ENCODE results near the gene CYB5R3. TPM values are rescaled to one million over a fixed set of nuclear protein-coding genes. Genes with fewer than 3 reads are reported as not detected.

CYB5R3 gene
- total RNA-seq, 1 experiment from 2014 or later = 130 TPM

DNA sequence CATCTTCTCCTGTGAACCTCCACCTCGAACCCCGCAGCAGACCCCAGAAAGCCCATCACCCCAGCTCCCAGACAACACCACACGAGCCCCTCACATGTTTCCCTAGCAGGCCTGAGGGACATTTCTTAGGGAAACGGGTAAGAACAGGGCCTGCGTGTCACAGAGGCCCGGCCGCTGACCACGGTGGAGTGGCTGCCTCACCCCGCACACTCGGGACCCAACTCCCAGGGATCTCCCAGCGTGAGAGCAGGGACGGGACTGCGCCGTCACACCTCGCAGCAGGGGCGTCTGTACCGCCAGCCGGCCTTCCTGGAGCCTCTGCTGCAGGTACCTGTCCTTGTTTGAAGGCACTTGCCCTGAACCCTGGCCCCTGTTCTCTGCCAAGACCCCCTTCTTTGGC lies 19.0 kb downstream of the CYB5R3 start:
- no peak for TF ChIP-seq CTCF (IDR thresholded peaks at IDR 0.05; ENCODE audit: insufficient read depth in 1 of 2, low read depth in 1 of 2, low read length in 1 of 2, severe bottlenecking in 1 of 2, unreplicated experiment in 1 of 2)
- Mint-ChIP-seq H3K36me3 (ENCODE audit: insufficient read depth, unreplicated experiment) (peaks cover 46% of the 10 kb centered on the region), H3K27me3 (ENCODE audit: insufficient read depth, unreplicated experiment) (no peaks in the 10 kb centered on the region), H3K4me3 (ENCODE audit: unreplicated experiment) (no peak overlapping the region), H3K27ac (ENCODE audit: unreplicated experiment) (no peak overlapping the region), H3K4me1 (ENCODE audit: low read depth, unreplicated experiment) (no peaks in the 10 kb centered on the region), H3K9me3 (ENCODE audit: unreplicated experiment) (no peaks in the 10 kb centered on the region)
- intact Hi-C loops (cut with micrococcal nuclease; ENCODE audit: unreplicated experiment) = no loop called here
- no peaks in the 10 kb centered on the region; the same call in 1 of the 2 replicates for H3K36me3 ChIP-seq (ENCODE audit: control insufficient read depth, insufficient read depth, low read length)
- H3K4me1 ChIP-seq = no peaks in the 10 kb centered on the region
- POLR2A ChIA-PET = no interaction called here
- H3K4me3 ChIP-seq (ENCODE audit: low read depth, low read length) = no peak overlapping the region
- H3K9me3 ChIP-seq = no peaks in the 10 kb centered on the region
- H3K27me3 ChIP-seq (replicated peaks; ENCODE audit: control insufficient read depth, insufficient read depth, low read length) = no peaks in the 10 kb centered on the region
- no TSS peak for BruUV-seq (replicated peaks)
- CTCF ChIA-PET = no interaction called here
- no peak for DNase-seq

DNA sequence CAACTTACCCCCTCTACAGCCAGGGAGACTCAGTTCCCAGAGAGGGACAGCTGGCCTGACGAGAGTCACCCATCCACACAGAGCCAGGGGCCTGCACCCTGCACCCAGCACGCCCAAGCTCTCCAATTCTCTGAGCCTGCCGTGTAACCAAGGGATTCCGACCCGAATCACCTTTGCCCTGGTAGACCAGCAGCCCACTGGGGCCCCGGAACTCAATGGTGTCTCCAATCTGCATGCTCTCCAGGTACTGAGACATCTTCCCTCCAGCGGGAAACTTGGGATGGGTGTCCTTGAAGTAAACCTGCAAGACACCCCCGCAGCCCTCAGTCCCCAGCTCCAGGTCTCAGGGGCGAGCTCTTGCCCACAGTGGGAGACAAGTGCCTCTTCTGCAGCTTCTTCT lies 21.2 kb downstream of the CYB5R3 start:
- no TSS peak for BruUV-seq (replicated peaks)
- Mint-ChIP-seq H3K4me3 (ENCODE audit: unreplicated experiment) (no peak overlapping the region), H3K4me1 (ENCODE audit: low read depth, unreplicated experiment) (no peaks in the 10 kb centered on the region), H3K27ac (ENCODE audit: unreplicated experiment) (no peak overlapping the region), H3K27me3 (ENCODE audit: insufficient read depth, unreplicated experiment) (no peaks in the 10 kb centered on the region), H3K9me3 (ENCODE audit: unreplicated experiment) (no peaks in the 10 kb centered on the region), H3K36me3 (ENCODE audit: insufficient read depth, unreplicated experiment) (peaks cover 34% of the 10 kb centered on the region)
- no peaks in the 10 kb centered on the region for H3K9me3 ChIP-seq
- TF ChIP-seq CTCF (IDR thresholded peaks at IDR 0.05; ENCODE audit: insufficient read depth in 1 of 2, low read depth in 1 of 2, low read length in 1 of 2, severe bottlenecking in 1 of 2, unreplicated experiment in 1 of 2) = no peak
- no peaks in the 10 kb centered on the region for H3K27me3 ChIP-seq (replicated peaks; ENCODE audit: control insufficient read depth, insufficient read depth, low read length)
- H3K4me1 ChIP-seq = no peaks in the 10 kb centered on the region
- H3K36me3 ChIP-seq (ENCODE audit: control insufficient read depth, insufficient read depth, low read length) = peaks cover 2% of the 10 kb centered on the region
- intact Hi-C loops (cut with micrococcal nuclease; ENCODE audit: unreplicated experiment) = loop anchor here (10.0 kb wide), 1 partner anchor 57 kb away; no protein-coding TSS in a partner anchor
- POLR2A ChIA-PET = no interaction called here
- DNase-seq = no peak
- CTCF ChIA-PET = no interaction called here
- H3K4me3 ChIP-seq (ENCODE audit: low read depth, low read length) = no peak overlapping the region

DNA sequence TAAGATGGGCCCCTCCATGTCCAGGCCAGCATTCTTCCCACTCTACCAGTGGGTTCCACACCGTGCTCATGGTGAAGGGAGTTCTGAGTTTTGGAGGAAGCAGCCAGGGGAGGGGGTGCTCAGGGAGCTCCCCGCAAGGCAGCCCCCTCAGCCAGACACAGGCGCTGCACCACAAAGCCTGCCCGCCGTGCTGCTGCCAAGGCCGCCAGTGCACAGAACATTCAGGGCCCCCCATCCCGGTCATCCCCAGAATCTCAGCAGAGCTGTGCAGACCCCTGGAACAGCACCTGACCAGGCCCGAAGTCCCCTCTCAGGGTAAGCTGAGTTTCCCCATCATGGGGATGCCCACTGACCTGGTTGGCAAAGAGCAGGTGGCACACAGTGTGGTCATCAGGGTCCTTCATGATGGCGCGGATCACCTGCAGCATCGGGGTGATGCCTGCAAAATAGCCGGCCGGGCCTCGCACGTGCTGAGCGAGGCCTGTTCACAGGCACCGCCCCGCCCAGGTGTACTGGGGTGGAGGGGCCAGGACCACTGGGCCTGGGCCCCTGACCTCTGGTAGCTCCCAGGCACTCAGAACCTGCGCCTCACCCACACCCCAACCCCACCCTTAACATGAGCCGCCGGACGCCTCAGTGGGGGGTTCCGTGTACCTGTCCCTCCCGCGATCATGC lies 22.1 kb downstream of the CYB5R3 start:
- H3K4me3 ChIP-seq (ENCODE audit: low read depth, low read length) = no peak overlapping the region
- Mint-ChIP-seq H3K27ac (ENCODE audit: unreplicated experiment) (no peak overlapping the region), H3K4me1 (ENCODE audit: low read depth, unreplicated experiment) (no peaks in the 10 kb centered on the region), H3K4me3 (ENCODE audit: unreplicated experiment) (no peak overlapping the region), H3K36me3 (ENCODE audit: insufficient read depth, unreplicated experiment) (peaks cover 31% of the 10 kb centered on the region), H3K27me3 (ENCODE audit: insufficient read depth, unreplicated experiment) (no peaks in the 10 kb centered on the region), H3K9me3 (ENCODE audit: unreplicated experiment) (no peaks in the 10 kb centered on the region)
- H3K36me3 ChIP-seq (ENCODE audit: control insufficient read depth, insufficient read depth, low read length) = peaks cover 2% of the 10 kb centered on the region
- H3K27me3 ChIP-seq (replicated peaks; ENCODE audit: control insufficient read depth, insufficient read depth, low read length) = no peaks in the 10 kb centered on the region
- H3K9me3 ChIP-seq = no peaks in the 10 kb centered on the region
- BruUV-seq (replicated peaks) = no TSS peak
- intact Hi-C loops (cut with micrococcal nuclease; ENCODE audit: unreplicated experiment) = loop anchor here (10.0 kb wide), 1 partner anchor 58 kb away; no protein-coding TSS in a partner anchor
- ChIA-PET POLR2A (no interaction called here), CTCF (no interaction called here)
- TF ChIP-seq CTCF (IDR thresholded peaks at IDR 0.05; ENCODE audit: insufficient read depth in 1 of 2, low read depth in 1 of 2, low read length in 1 of 2, severe bottlenecking in 1 of 2, unreplicated experiment in 1 of 2) = no peak
- DNase-seq = no peak
- no peaks in the 10 kb centered on the region for H3K4me1 ChIP-seq
